ENCODE data around the gene RPRD1B. TPM values are rescaled to one million over a fixed set of nuclear protein-coding genes. Genes with fewer than 3 reads are reported as not detected.

The RPRD1B gene
- total RNA-seq, 2 experiments from 2014 or later: 34.1 to 37.4 TPM

DNA sequence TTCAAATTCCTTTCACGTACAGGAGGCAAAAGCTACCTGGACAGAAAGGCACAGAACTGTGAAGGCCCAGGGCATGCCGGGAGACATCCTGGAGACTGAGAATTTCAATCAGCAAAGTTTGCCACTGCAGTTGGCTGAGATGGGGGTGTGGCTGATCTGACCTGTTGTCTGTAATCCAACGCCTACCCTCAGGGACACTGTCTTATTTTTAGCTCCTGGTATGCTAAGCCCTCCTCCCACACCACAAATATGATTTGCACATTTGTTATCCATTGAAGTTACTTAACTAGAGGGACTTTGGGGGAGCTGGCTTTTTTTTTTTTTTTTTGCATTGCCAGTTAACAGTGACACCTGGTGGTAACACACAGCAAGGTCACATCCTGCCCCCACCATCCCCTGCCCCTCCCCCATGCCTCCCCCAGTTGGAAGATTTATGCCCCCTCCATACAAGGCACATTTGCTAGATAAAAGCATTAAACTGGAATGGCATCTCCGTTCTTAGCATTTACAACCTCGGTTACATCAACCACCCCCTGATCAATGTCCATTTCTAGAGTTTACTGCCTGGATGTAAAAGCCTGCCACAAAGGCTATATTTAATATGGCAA is 40.6 kb upstream of the RPRD1B start:
- H3K4me1 Mint-ChIP-seq: peaks cover 37% of the 10 kb centered on the region
- no peaks in the 10 kb centered on the region for H3K9me3 Mint-ChIP-seq (ENCODE audit: low read depth)
- H3K27ac Mint-ChIP-seq: no peak overlapping the region
- CTCF ChIA-PET: interaction anchor here (0.6 to 5.6 kb wide), 15 partner anchors 14 to 897 kb away, joined by 3 to 37 read pairs (median 3); partner anchors contain the start of genes RBL1, RPRD1B and TTI1
- DNase-seq (peak; percentile 43), ATAC-seq (no peak)
- H3K27me3 Mint-ChIP-seq: no peaks in the 10 kb centered on the region
- peaks cover 39% of the 10 kb centered on the region for H3K36me3 Mint-ChIP-seq
- H3K4me3 Mint-ChIP-seq: no peak overlapping the region

DNA sequence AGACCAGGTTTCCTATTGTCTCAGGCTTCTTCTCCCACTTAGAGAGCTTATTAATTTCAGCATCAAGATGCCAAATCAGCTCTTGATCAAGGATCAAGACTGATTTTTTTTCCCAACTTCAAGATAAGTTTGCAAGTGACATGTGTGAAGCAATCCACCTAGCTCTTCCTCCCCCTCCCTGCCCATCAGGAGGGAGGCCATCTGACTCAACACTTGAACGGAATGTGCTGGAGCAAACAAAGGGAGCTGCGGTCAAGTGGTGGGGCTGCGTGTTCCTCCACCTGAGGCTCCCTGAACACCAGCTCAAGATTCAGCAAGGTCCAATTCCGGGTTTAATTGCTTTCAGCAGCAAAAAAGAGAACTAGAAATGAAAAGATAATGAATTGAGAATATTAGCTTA is 39.0 kb upstream of the RPRD1B start:
- H3K9me3 Mint-ChIP-seq (ENCODE audit: low read depth): no peaks in the 10 kb centered on the region
- H3K36me3 Mint-ChIP-seq: peaks cover 41% of the 10 kb centered on the region

DNA sequence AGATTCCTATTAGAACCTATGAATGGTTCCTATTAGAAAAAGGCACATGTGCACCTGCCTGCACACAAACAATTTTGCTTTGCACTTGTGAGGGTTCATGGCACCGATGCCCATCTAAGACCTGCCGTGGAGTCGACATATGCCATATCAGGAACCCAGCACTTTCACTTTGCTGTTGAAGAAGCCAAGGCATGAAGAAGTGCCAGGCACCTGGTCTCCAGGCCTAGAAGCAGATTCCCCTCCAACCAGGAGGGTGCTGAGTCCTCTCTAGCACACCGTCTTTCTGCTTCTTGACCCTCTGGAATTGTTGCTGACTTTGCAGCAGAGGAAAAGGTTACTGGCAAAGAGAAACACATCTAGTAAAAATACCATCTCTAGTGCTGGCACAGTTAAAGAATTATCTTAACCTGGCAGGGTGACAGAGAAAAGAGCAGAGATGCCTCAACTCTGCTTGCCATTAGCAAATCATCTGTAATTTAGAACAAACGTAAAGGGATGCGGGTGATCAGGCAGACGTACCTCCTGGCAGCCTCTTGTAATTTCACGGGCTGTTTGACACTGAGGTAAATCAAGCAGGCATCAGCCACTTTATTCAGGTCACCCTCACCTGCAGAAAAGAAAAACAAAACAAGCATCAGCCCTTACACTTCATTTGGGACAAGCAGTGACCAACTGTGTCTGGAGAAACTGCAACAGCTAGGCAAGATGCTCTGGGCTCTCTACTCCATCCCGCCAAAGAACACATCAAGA is 37.5 kb upstream of the RPRD1B start:
- Mint-ChIP-seq H3K27me3 (no peaks in the 10 kb centered on the region), H3K4me3 (no peak overlapping the region), H3K27ac (no peak overlapping the region), H3K36me3 (peaks cover 45% of the 10 kb centered on the region), H3K4me1 (peaks cover 16% of the 10 kb centered on the region), H3K9me3 (ENCODE audit: low read depth) (no peaks in the 10 kb centered on the region)
- ATAC-seq (no peak), DNase-seq (no peak)
- CTCF ChIA-PET: interaction anchor here (5.6 kb wide), 1 partner anchor 432 kb away, joined by 37 read pairs; no protein-coding TSS in a partner anchor

More for the DNA sequence above, 39.0 kb upstream of the RPRD1B start:
- no peak for DNase-seq
- no peak for ATAC-seq
- no peaks in the 10 kb centered on the region for H3K27me3 Mint-ChIP-seq
- CTCF ChIA-PET: interaction anchor here (1.0 to 5.6 kb wide), 3 partner anchors 36 to 430 kb away, joined by 3 to 37 read pairs (median 3); no protein-coding TSS in a partner anchor
- H3K4me3 Mint-ChIP-seq: no peak overlapping the region
- H3K4me1 Mint-ChIP-seq: peaks cover 30% of the 10 kb centered on the region
- no peak overlapping the region for H3K27ac Mint-ChIP-seq

DNA sequence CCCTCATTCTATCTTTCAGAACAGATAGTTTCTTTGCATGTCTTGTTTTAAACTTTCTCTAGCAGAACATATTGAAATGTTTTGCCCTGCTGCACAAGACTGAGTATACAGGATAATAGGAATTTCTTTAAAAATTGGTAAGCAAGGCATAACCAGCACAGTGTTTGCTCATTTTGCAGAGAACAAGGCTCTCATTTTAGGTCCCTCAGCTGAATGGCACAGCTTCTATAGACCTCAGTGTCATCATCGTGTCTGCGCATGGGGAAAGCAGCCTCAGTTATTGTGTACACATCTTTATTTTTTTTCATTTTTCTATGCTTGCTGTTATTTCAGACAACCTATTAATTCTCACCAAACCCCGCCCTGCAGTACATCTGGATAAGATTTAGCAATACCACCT is 36.0 kb upstream of the RPRD1B start:
- DNase-seq: no peak
- Mint-ChIP-seq H3K4me1 (peaks cover 17% of the 10 kb centered on the region), H3K36me3 (peaks cover 52% of the 10 kb centered on the region), H3K27me3 (no peaks in the 10 kb centered on the region), H3K27ac (no peak overlapping the region), H3K9me3 (ENCODE audit: low read depth) (no peaks in the 10 kb centered on the region), H3K4me3 (no peak overlapping the region)
- CTCF ChIA-PET: no interaction called here
- no peak for ATAC-seq

DNA sequence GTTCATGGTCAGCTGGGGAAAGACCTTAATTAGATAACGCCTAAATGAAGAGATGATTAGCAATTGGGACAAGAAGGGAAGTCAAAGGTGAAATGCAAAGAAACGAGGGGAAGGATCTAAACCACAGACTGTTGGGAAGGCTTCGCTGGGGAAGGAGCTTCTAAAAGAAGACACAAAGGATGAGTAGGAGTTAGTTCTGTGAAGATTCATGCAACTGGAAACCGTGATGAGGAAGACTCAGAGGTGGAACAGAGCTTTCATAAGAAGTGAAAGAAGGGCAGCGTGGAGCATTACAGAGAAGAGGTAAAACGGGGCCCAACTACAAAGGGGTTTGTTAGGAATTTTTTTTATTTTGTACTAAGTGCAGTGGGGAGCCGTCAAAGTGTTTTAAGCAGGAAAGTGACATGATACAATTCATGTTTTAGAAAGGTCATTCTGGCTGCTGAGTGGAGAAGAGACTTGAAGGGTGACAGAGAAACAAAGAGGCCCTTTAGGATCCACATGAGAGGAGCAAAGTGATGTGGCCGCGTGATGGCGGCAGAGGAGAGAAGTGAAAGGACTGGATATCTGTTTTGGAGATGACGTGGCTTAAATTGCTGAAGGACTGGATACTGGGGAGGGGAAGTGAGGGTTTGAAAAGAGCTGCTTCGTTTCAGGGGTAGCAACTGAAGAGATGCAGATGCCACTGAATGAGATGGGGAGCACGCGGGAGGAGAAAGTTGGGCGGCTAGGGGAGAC is 33.9 kb upstream of the RPRD1B start:
- Mint-ChIP-seq H3K4me1 (peaks cover 15% of the 10 kb centered on the region), H3K36me3 (peaks cover 51% of the 10 kb centered on the region), H3K4me3 (no peak overlapping the region), H3K9me3 (ENCODE audit: low read depth) (no peaks in the 10 kb centered on the region), H3K27ac (no peak overlapping the region), H3K27me3 (no peaks in the 10 kb centered on the region)
- DNase-seq (no peak), ATAC-seq (no peak)
- CTCF ChIA-PET: interaction anchor here (0.9 kb wide), 1 partner anchor 32 kb away, joined by 3 read pairs; no protein-coding TSS in a partner anchor

DNA sequence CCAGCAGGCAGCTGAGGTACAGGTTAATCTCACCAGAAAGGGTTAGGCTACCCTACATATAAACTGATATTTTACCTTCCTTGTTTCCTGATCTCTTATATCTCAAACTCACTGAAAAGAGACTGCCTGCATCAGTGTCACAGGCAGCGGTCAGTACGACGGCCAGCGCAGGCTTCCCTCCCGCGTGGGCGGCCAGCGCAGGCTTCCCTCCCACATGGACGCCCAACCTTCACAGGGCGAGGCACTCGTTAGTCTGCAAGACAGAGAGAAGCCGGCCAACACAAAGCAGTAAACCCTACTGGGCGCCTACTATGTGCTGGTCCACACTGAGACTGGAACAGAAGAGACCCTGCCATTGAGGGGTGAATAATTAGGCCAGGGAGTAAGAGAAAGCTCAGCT is 33.3 kb upstream of the RPRD1B start:
- H3K9me3 Mint-ChIP-seq (ENCODE audit: low read depth): no peaks in the 10 kb centered on the region

DNA sequence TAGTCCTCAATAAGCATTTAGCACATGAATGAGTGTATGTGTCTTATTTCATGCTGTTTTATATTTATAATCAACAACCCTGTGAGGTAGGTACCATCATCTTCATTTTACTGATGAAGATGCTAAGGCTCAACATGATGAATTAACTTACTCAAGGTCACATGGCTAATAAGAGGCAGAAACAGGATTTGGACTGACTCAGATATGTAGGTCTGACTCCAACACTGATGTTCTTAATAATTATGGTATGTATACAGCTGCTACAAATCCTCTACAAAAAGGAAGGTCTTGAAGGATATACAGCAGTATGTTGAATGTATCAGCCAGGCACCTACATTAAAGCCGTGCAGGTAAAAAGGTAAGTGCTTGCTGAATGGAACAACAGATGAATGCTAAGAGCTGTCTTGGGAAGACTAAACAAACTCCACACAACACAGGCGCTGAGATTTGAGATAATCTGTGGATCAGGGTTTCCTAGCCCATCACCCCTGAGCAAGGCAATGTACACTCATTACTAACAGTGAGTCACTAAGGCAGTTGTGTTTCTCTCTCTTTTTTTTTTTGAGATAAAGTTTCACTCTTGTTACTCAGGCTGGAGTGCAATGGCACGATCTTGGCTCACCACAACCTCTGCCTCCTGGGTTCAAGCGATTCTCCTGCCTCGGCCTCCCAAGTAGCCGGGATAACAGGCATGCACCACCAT is 32.2 kb upstream of the RPRD1B start:
- DNase-seq (no peak), ATAC-seq (peak; percentile 65)
- peaks cover 21% of the 10 kb centered on the region for H3K4me1 Mint-ChIP-seq
- CTCF ChIA-PET: no interaction called here
- H3K9me3 Mint-ChIP-seq (ENCODE audit: low read depth): no peaks in the 10 kb centered on the region
- peaks cover 47% of the 10 kb centered on the region for H3K36me3 Mint-ChIP-seq
- no peak overlapping the region for H3K27ac Mint-ChIP-seq
- H3K27me3 Mint-ChIP-seq: no peaks in the 10 kb centered on the region
- no peak overlapping the region for H3K4me3 Mint-ChIP-seq

More for the DNA sequence above, 33.3 kb upstream of the RPRD1B start:
- H3K4me1 Mint-ChIP-seq: peaks cover 15% of the 10 kb centered on the region
- CTCF ChIA-PET: no interaction called here
- no peak overlapping the region for H3K27ac Mint-ChIP-seq
- H3K36me3 Mint-ChIP-seq: peaks cover 47% of the 10 kb centered on the region
- ATAC-seq: no peak
- no peak overlapping the region for H3K4me3 Mint-ChIP-seq
- H3K27me3 Mint-ChIP-seq: no peaks in the 10 kb centered on the region
- DNase-seq: no peak

DNA sequence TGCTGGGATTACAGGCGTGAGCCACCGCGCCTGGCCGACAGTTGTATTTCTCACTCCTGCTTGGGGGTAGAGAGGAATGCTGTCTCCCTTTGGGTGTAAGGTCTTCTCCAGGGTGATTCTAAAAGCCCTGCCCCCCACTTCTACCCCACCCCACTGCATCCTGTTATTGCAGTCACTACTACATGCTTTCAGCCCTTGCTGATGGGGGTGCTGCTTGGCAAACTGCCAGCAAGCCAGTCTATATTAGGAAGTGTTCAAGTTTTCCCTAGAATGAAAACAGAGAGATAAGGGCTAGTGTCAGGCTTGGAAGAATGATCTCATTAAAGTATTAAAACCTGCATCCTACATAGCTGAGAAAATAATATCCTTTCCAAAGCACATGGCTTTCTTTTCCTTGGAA is 31.6 kb upstream of the RPRD1B start:
- H3K27me3 Mint-ChIP-seq: no peaks in the 10 kb centered on the region
- no peaks in the 10 kb centered on the region for H3K9me3 Mint-ChIP-seq (ENCODE audit: low read depth)
- no peak for DNase-seq
- peaks cover 51% of the 10 kb centered on the region for H3K36me3 Mint-ChIP-seq
- H3K4me3 Mint-ChIP-seq: no peak overlapping the region
- H3K4me1 Mint-ChIP-seq: peaks cover 25% of the 10 kb centered on the region
- ATAC-seq: no peak
- peak overlapping the region; percentile 17 for H3K27ac Mint-ChIP-seq
- CTCF ChIA-PET: no interaction called here

DNA sequence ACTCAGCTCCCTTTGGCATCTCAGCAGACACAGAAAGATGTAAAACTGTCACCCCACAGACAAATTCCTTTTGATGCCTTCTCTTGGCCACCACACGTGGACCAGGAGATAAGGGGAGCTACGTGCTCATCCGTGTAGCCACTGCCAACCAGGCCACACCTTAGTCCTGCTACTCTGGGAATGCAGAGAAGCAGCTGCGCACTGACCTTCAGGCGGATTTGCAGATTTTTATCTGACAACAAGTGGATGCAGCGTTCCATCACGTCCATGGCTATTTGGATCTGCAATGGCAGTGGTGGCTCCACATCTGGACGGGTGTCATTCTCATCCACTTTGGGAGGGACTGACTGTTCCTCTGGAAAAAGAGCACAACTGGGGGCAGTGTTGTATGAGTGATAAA is 31.1 kb upstream of the RPRD1B start:
- peak overlapping the region; percentile 17 for H3K27ac Mint-ChIP-seq
- no peaks in the 10 kb centered on the region for H3K27me3 Mint-ChIP-seq
- no peaks in the 10 kb centered on the region for H3K9me3 Mint-ChIP-seq (ENCODE audit: low read depth)
- ATAC-seq (no peak), DNase-seq (no peak)
- CTCF ChIA-PET: no interaction called here
- peaks cover 47% of the 10 kb centered on the region for H3K36me3 Mint-ChIP-seq
- peaks cover 25% of the 10 kb centered on the region for H3K4me1 Mint-ChIP-seq
- H3K4me3 Mint-ChIP-seq: no peak overlapping the region

DNA sequence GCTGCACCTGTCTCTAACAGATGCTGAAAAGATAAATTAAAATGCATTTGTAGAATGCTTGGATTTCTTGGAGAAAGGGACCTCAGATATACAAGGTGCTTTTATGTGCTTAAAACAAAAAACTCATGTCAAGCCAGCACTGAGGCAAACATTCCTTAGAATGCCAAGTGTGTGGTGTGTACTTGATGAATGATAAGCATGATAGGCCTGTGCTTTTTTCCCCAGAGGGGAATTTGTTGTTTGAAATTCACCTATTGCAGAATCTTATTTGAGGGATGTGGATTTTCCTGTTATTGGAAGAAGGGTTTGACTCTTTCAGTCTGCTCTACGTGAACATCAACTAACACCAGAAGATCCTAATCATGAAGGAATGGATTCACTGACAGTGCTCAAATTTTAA is 29.1 kb upstream of the RPRD1B start:
- ATAC-seq (no peak), DNase-seq (no peak)
- no peak overlapping the region for H3K27ac Mint-ChIP-seq
- CTCF ChIA-PET: no interaction called here
- H3K9me3 Mint-ChIP-seq (ENCODE audit: low read depth): no peaks in the 10 kb centered on the region
- peaks cover 41% of the 10 kb centered on the region for H3K36me3 Mint-ChIP-seq
- peaks cover 26% of the 10 kb centered on the region for H3K4me1 Mint-ChIP-seq
- no peaks in the 10 kb centered on the region for H3K27me3 Mint-ChIP-seq
- H3K4me3 Mint-ChIP-seq: no peak overlapping the region

DNA sequence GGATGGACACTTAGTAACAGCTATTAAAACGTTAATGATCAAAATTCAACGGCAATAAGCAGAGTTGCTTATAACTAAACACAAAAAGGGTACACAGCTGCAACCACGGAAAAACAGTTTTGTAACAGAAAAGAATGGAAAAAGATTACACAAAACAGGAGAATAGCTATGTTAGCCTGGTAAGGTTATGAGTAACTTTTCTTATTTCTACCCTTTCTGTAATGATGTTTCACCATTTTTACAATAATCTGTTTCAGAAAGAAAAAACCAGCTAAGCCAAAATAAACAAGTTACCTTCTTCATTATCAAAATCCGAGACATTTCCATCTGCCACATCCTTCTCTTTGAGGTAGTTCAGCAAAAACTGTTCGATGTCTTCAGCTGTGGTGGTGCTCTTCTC is 27.6 kb upstream of the RPRD1B start:
- Mint-ChIP-seq H3K4me3 (no peak overlapping the region), H3K36me3 (peaks cover 37% of the 10 kb centered on the region), H3K9me3 (ENCODE audit: low read depth) (no peaks in the 10 kb centered on the region), H3K27ac (no peak overlapping the region), H3K4me1 (peaks cover 29% of the 10 kb centered on the region), H3K27me3 (no peaks in the 10 kb centered on the region)
- CTCF ChIA-PET: interaction anchor here (3.0 kb wide), 1 partner anchor 13 kb away, joined by 14 read pairs; no protein-coding TSS in a partner anchor
- ATAC-seq: no peak
- DNase-seq: no peak

DNA sequence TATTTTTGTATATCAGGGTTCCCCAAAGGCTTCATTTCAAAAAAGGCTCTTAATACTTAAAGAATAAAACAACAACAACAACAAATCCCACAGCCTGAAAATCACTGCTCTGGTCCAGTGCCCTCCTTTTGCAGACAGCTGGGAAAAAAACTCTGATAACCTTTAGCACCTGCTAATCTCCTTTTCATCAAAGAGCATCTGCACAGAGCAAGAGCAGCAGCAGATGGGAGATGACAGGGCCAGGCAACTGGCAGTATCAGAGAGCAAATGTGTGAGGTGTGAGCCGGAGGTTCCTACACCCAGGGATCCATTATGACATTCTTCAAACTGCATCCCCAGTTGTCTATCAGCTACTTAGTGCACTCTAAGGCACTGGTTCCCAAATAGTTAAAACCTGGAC is 26.0 kb upstream of the RPRD1B start:
- DNase-seq: no peak
- CTCF ChIA-PET: interaction anchor here (3.0 kb wide), 1 partner anchor 15 kb away, joined by 14 read pairs; no protein-coding TSS in a partner anchor

More for the DNA sequence above, 26.0 kb upstream of the RPRD1B start:
- Mint-ChIP-seq H3K27me3 (no peaks in the 10 kb centered on the region), H3K4me1 (peaks cover 15% of the 10 kb centered on the region), H3K9me3 (ENCODE audit: low read depth) (no peaks in the 10 kb centered on the region), H3K4me3 (no peak overlapping the region), H3K27ac (no peak overlapping the region), H3K36me3 (peaks cover 40% of the 10 kb centered on the region)
- no peak for ATAC-seq
